Left colon (tissue), 2 donors: ENCODE measurements around the gene PPP1R3C. TPM values are rescaled to one million over a fixed set of nuclear protein-coding genes. Genes with fewer than 3 reads are reported as not detected.

ENCODE experiments used
- ATAC-seq: fragments of 200-7000 bp; cut with Tn5 transposase; one replicate; pipeline ENCODE4 v1.9.1; 2020; ENCODE audit warnings: mild to moderate bottlenecking, moderate library complexity
- DNase-seq, 2 donors: peaks; one replicate each; pipeline ENCODE4 v3.0.0-alpha.2; 2020
- intact Hi-C, 2 donors: fragments of 100-400 bp; cut with DNase I in 1 of 2; cut with micrococcal nuclease in 1 of 2; formaldehyde crosslinking; loops; one replicate each; pipeline versions ENCODE4 v1.11.2 to v1.14.0; 2022; cut with DNase I, micrococcal nuclease
- total RNA-seq, 2 donors: library from RNA; stranded (reverse); fragmentation: NEBNext Ultra II Directional; extraction: Animal tissue kit (Norgen Biotek cat#: 25700); gene quantifications; one replicate each; pipeline ENCODE4 v1.2.1, GENCODE V29; 2021
- donor health status: DM: no; HTN: no; CAD: no.
- donor health status: DM: yes; HTN: yes; CAD: no.

The PPP1R3C gene
- total RNA-seq, 2 donors from 2014 or later: 0.64 to 8.4 TPM

DNA sequence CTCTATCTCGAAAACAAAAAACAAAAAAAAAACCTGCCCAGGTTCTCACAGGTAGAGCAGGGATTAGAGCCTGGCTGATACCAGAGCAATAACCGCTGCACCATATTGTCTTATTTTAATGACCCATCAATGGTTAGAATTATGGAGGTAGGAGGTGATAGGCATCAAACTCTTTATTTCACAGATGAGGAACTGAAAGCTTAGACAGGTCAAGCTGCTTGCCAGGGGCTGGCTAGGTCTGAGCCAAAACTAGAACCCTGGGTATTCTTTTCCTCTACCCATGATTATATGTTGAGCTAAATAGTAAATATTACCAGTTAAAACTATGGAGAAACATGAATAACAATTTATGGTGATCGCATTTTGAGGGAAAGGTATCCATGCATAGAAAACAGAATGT lies 2.0 kb upstream of the PPP1R3C start:
- ATAC-seq: no peak
- intact Hi-C loops: loop anchor here in 1 of 2 donors (5.0 kb wide), 1 partner anchor 143 kb away; no protein-coding TSS in a partner anchor
- DNase-seq: no peak

- intact Hi-C loops: no loop called here
- no peak for ATAC-seq
- DNase-seq: no peak
Observed at GRCh38 chr10:91634246-91634645, 1.4 kb upstream of the PPP1R3C start.

- ATAC-seq (no peak), DNase-seq (no peak)
- intact Hi-C loops: no loop called here
Observed at GRCh38 chr10:91630625-91631024, 2.2 kb downstream of the PPP1R3C start.

- intact Hi-C loops: no loop called here
- DNase-seq (no peak), ATAC-seq (no peak)
Observed at GRCh38 chr10:91629715-91630549, 2.9 kb downstream of the PPP1R3C start.

DNA sequence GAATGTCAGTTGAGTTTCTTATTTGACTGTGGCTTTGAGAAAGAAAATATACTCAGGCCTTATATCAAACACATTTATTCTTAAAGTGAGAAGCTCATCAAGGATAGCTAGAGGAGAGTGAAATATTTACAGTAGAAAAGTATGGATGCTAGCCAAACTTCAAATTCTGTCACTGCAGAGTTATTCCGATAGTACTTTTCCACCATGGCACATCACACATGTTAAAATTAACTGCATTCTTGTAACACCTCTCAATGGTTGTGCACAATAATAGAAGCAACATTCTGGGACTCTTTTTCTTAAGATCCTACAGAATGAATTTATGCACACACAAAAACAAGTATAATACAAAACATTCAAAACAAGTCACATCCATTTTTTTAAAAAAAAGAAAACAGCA lies 4.5 kb downstream of the PPP1R3C start:
- ATAC-seq (no peak), DNase-seq (no peak)
- intact Hi-C loops: no loop called here

- DNase-seq (no peak), ATAC-seq (no peak)
- intact Hi-C loops: no loop called here
Observed at GRCh38 chr10:91627344-91628102, 5.3 kb downstream of the PPP1R3C start.

DNA sequence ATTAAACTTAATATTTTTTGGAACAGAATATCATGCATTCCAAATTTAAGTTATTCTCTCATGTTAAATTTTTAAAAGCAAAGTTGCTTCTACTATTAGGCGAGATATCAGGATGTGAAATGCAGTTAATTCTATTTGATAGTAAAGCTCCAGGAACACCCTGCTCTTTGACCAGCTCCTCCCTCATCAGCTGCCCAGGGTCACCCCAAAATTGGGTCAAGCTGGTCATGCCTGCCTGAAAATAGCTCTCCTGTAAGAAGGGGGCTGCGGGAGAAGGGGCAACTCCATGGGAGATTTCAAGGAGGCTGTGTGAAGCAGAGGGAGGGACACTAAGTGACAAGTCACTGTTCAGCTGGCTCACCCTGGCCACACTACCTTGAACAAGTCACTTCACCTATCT lies 5.9 kb downstream of the PPP1R3C start:
- intact Hi-C loops: no loop called here
- no peak for ATAC-seq
- DNase-seq: no peak

DNA sequence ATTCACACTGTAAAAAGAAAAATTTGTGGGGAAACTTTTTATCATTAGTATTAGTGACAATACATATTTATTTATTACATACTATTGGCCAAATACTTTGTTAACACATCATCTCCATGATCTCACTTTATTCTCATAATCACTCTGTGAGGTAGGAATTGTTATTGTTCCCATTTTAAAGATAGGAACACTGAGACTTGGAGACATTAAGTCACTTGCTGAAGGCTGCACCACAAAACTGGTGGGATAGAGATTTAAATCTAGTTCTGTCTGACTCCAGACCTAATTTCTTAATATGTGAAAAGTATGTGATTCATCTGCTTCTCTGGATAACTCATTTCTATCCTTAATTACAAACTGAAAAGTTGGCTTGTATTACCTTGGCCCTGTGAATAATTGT lies 8.2 kb downstream of the PPP1R3C start:
- no peak for DNase-seq
- ATAC-seq: no peak
- intact Hi-C loops: no loop called here

DNA sequence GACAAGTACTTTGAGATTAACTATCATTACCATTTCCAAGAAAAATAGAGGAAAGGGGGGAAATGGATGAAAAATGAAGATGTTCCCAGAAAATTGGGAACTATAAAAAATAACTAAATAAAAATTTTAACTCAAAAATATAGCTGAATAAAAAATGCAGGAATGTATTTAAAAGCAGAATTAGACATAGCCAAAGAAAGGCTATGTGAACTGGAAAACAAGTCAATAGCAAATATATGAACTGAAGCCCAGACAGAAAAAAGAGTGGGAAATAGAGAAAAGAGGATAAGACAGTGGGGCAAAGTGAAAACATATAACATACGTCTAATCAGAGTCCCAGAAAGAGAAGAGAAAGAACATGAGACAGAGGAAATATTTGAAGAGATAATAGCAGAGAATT lies 10.3 kb downstream of the PPP1R3C start:
- DNase-seq: no peak
- intact Hi-C loops: no loop called here

DNA sequence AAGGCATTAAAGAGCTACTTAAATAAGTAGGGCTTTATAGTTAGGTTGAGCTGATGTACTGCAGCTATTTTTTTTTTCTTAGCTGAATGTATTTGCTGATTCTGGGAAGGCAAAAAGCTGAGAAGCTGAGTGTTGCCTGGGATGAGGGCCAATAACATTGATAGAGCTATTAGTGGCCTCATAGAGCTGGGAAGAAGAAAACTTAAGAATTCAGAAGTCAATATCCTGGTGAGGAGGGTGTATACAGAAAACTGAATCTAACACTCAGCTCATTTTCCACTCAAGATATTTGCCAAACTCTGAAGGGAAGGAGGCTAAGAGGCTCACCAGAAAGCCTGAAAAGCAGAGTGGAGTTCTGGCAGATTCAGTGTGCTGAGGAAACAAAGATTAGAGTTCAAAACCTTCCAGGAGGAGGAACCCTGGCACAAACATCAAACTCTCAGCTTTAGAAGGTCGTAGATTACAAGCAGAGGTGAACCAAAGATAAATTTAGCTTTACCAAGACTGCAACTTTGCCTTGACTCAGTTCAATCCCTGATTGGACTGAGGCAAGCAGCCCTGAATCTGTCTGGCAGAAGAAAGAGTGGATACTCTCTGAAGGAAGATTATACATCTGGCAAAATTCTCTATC lies 11.3 kb downstream of the PPP1R3C start:
- DNase-seq: no peak
- intact Hi-C loops: no loop called here
- no peak for ATAC-seq

More for the DNA sequence above, 10.3 kb downstream of the PPP1R3C start:
- ATAC-seq: no peak

- intact Hi-C loops: no loop called here
- ATAC-seq (no peak), DNase-seq (no peak)
Observed at GRCh38 chr10:91617072-91617609, 15.7 kb downstream of the PPP1R3C start.

DNA sequence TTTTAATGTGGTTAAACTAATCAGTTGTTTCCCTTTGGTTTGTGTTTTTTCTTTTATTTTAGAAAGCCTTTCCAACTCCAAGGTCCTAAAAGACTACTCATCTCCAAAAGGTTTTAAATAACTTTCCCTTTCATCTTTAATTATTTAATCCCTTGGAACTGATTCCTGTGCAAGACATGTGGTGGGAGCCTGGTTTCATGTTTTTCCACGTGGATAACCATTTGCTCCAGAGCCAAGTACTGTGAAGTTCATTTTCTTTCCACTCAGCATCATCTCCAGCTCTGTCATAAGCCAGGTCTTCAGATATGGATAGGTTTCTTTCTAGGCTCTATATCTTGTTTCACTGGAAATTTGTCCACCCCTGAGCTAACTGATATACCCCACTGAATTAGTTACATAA lies 16.7 kb downstream of the PPP1R3C start:
- ATAC-seq (no peak), DNase-seq (no peak)
- intact Hi-C loops: no loop called here

DNA sequence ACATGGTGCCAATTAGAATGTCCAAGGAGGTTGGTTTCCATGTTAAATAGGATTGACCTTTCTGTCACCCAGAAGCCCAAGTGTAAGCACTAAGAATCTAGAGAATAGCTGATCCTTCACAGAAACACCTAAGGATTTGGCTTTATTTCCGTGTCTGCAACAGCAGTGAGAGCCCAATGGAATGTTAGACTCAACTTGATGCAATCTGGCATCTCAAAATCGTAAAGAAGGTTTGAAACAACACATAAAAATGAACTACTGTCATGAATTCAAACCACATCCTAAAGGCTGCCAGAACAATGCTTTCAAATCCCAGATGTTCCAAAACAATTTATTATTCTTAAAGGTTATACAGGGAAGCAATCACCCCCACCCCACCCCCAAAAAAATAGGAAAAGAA lies 18.6 kb downstream of the PPP1R3C start:
- DNase-seq (no peak), ATAC-seq (no peak)
- intact Hi-C loops: no loop called here

GRCh38 chr10:91613411-91614187 lies 19.3 kb downstream of the PPP1R3C start:
- intact Hi-C loops: no loop called here
- no peak for DNase-seq
- ATAC-seq: peak; percentile 85

DNA sequence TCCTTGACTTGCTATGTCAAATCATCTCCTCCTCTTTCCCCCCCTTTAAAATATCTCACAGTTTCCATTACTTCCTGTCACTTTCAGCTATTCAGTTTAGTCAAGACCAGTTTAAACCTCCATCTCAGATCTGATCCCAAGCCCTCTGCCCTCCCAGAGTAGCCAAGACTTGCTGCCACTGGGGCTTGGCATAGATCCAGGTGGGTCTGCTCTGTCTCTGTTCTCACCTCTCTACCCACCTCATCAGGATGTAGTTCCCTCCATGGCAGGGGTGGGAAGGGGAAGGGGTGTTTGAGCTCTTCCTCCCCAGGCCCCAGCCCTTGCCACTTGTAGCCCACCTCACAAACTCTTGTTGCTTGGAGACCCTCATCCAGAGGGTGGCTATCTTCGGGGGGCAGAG lies 22.0 kb downstream of the PPP1R3C start:
- intact Hi-C loops: no loop called here
- ATAC-seq: no peak
- DNase-seq: no peak

DNA sequence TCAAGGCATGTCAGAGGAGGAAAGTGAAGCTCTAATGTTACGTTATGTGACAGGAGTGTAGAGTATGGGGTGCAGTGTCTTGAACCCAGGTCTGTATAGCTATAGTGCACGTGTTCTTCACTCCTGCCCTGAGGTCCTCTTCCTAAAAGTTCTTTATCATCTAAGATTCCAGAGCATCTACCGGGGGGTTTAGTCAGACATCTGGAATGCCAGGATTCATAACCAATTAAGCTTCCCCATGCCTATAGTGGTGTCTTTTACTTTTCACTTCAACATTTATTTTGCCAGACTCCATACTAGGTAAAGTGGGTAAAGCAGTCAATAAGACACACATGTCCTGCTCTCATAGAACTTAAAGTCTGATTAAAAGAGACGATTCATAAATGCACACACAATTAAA lies 22.4 kb downstream of the PPP1R3C start:
- DNase-seq (no peak), ATAC-seq (no peak)
- intact Hi-C loops: no loop called here

DNA sequence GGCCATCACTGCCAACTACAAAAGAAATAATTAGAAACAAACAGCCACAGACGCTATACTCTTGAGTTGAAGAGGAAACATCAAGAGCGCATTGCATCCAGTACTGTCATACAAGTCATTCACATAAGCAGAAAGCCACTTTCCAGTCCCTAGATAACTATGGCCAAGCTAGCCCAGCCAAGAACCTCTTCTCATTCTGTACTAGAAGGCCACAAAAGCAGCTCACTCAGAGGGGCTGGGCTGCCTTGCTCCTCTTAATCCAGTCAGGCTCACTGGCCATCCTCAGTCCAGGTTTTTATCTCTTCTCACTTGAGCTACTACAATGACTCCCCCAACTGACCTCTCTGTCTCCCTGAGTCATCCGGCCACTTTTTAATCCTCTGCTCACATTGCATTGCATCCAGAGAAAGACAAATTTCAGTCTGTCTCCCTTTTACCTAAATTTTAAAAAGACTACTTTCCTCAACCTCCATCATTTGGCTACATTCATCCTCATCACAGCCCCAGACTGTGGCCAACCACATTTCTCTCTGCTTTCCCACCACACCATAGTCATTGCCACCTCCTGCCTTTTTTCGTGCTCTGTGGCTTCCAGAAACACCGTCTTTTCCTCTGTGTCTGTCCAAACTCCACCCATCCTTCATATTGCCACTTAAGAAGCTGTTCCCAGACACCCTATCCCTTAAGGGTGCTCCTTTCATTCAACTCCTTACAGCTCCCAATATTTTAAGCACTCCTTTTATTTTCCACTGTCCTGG lies 25.0 kb downstream of the PPP1R3C start:
- intact Hi-C loops: no loop called here
- no peak for DNase-seq
- no peak for ATAC-seq

GRCh38 chr10:91605968-91606367 lies 26.9 kb downstream of the PPP1R3C start:
- no peak for ATAC-seq
- no peak for DNase-seq
- intact Hi-C loops: no loop called here
